Peyer's patch (tissue), 4 donors: ENCODE results near the gene ZNF77. TPM values are rescaled to one million over a fixed set of nuclear protein-coding genes. Genes with fewer than 3 reads are reported as not detected.

Experiments
- DNase-seq, 3 donors: peaks; one replicate each; pipeline ENCODE4 v3.0.0-alpha.2; 2017 to 2019
- H3K27ac ChIP-seq, 4 donors: fragments of 200-600 bp; sonication (generic); one replicate each; pipeline ENCODE4 v1.5.1; 2016 to 2019
- H3K27me3 ChIP-seq, 2 donors: fragments of 200-600 bp; sonication (generic); one replicate each; pipeline ENCODE4 v1.5.1; 2019
- H3K36me3 ChIP-seq, 3 donors: fragments of 200-600 bp; sonication (generic); one replicate each; pipeline ENCODE4 v1.5.1; 2016 to 2019
- H3K4me1 ChIP-seq, 4 donors: fragments of 200-600 bp; sonication (generic); one replicate each; pipeline ENCODE4 v1.5.1; 2016 to 2019
- H3K4me3 ChIP-seq, 4 donors: fragments of 200-600 bp; sonication (generic); 1 replicate in 3 of 4; 2 replicates in 1 of 4; pipeline ENCODE4 v1.5.1; 2016 to 2019; ENCODE audit warnings: mild to moderate bottlenecking in 1 of 4
- H3K9me3 ChIP-seq, 4 donors: fragments of 200-600 bp; sonication (generic); one replicate each; pipeline ENCODE4 v1.5.1; 2016 to 2019; ENCODE audit warnings: mild to moderate bottlenecking in 1 of 4
- CTCF ChIP-seq, 6 experiments: fragments of 450-650 bp in 4 of 6; fragments of 200-600 bp in 2 of 6; sonication (generic) in 1 of 6; IDR thresholded peaks; one replicate each; pipeline ENCODE4 v1.5.1; 2017 to 2019; ENCODE audit warnings: antibody characterized with exemption in 6 of 6, mild to moderate bottlenecking in 3 of 6, moderate library complexity in 1 of 6
- POLR2A ChIP-seq, 2 donors: fragments of 450-650 bp; IDR thresholded peaks; one replicate each; pipeline ENCODE4 v1.5.1; 2017; ENCODE audit warnings: antibody characterized with exemption in 2 of 2, mild to moderate bottlenecking in 2 of 2, moderate library complexity in 2 of 2
- total RNA-seq, 4 donors: library from RNA; depleted of rRNA; stranded (reverse); fragments of >200 nt; gene quantifications; one replicate each; pipeline ENCODE4 v1.1.0, GENCODE V29; 2016

Gene ZNF77
- total RNA-seq, 4 donors from 2014 or later: 3.7 to 7.5 (median 5.6) TPM

DNA sequence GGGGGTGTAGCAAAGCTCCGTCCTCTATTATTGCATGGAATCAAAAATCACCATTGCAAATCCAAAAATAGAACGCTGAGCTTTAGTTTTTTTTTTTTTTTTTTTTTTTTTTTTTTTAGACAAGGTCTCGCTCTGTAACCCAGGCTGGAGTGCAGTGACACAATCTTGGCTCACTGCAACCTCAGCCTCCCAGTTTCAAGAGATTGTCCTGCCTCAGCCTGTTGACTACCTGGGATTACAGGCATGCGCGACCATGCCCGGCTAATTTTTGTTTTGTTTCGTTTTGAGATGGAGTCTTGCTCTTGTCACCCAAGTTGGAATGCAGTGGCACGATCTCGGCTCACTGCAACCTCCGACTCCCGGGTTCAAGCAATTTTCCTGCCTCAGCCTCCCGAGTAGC is 15.3 kb upstream of the ZNF77 start:
- Histone ChIP-seq H3K27ac (no peak overlapping the region), H3K27me3 (no peaks in the 10 kb centered on the region), H3K36me3 (no peaks in the 10 kb centered on the region), H3K9me3 (no peaks in the 10 kb centered on the region), H3K4me3 (no peak overlapping the region), H3K4me1 (peaks cover 0 to 8% (median 0%) of the 10 kb centered on the region in 4 donors)
- DNase-seq: no peak
- TF ChIP-seq POLR2A (IDR thresholded peaks at IDR 0.05) (no peak), CTCF (IDR thresholded peaks at IDR 0.05) (no peak)

- H3K4me1 ChIP-seq: peaks cover 0 to 5% (median 0%) of the 10 kb centered on the region in 4 donors
- no peak overlapping the region for H3K27ac ChIP-seq
- H3K9me3 ChIP-seq: no peaks in the 10 kb centered on the region
- H3K4me3 ChIP-seq: no peak overlapping the region
- no peaks in the 10 kb centered on the region for H3K36me3 ChIP-seq
- TF ChIP-seq POLR2A (IDR thresholded peaks at IDR 0.05) (no peak), CTCF (IDR thresholded peaks at IDR 0.05) (no peak)
- DNase-seq: no peak
- no peaks in the 10 kb centered on the region for H3K27me3 ChIP-seq
Measured at GRCh38 chr19:2957160-2957559, 12.4 kb upstream of the ZNF77 start.

DNA sequence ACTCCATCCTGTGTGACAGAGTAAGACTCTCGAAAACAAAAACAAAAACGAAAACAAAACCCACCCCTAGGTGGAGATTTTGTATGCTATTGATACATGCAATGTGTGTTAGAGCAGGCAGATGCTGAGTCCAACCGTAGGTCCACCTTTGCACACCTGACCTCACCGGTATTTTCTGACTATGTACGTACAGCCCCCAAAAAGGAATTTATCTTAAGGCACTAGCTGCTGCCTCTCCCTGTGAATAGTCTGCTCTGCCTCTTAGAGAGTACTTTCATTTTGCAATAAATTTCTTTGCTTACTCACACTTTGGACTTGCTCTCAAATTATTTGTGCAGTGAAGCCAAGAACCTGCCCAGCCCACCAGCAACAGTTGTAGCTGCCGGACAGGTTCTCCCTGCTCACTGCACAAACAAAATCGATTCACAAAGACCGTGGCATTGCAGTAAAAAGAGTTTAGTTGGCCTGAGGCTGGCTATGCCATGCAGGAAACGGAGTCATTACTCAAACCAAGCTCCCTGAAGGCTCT is 8.2 kb upstream of the ZNF77 start:
- peak in 2 of 3 donors; percentile 58 to 63 for DNase-seq
- H3K4me3 ChIP-seq: peak overlapping the region in 2 of 4 donors; percentile 26 to 30
- H3K36me3 ChIP-seq: no peaks in the 10 kb centered on the region
- TF ChIP-seq POLR2A (IDR thresholded peaks at IDR 0.05) (peak in 1 of 2 donors; percentile 42), CTCF (IDR thresholded peaks at IDR 0.05) (peak in 3 of 6 experiments; percentile 33 to 40 (median 36))
- no peaks in the 10 kb centered on the region for H3K27me3 ChIP-seq
- H3K9me3 ChIP-seq: no peaks in the 10 kb centered on the region
- H3K4me1 ChIP-seq: peaks cover 0 to 9% (median 0%) of the 10 kb centered on the region in 4 donors
- H3K27ac ChIP-seq: peak overlapping the region in 3 of 4 donors; percentile 14 to 79 (median 54)

DNA sequence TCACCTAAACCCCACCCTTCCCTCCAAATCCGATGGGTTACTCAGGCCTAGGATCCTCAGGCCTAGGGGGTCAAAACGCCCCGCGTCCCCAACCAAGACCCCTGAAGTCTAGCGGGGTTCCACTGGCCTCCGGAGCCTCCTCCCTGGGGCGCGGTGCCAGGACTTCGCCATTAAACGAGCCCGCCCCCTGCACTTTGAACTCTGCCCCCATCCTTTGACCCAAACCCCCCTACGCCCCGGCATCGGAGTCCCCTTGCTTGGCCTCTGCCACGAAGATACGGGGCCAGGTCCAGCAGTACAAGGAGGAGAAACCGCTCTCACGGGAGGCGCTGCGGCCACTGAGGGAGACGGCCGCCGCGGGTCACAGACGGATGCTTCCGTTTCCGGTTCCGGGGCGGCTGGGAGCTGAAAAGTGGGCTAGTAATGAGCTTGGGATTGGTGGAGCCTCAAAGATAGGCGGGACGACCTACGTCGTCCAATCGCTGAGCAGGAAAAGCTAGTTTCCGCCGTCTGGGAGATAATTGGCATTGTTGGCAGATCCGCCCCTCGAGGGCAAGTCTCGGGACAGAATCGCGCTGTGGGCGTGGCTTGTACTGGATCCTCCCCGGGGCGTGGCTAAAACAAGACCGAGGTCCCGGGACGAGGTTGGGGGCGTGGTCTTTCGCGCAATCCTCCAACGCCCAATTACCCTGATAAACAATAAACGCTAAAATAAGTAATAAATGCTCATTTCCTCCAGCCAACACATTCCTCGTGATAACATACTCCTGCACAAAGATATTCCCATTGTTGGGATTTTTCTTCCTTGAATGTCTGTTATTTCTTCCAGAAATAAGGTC is 5.7 kb upstream of the ZNF77 start:
- Histone ChIP-seq H3K4me1 (peaks cover 0 to 9% (median 1%) of the 10 kb centered on the region in 4 donors), H3K9me3 (no peaks in the 10 kb centered on the region), H3K27ac (peak overlapping the region; percentile 95 to 96 (median 96)), H3K36me3 (no peaks in the 10 kb centered on the region), H3K4me3 (peak overlapping the region; percentile 71 to 88 (median 84)), H3K27me3 (no peaks in the 10 kb centered on the region)
- TF ChIP-seq CTCF (IDR thresholded peaks at IDR 0.05) (no peak), POLR2A (IDR thresholded peaks at IDR 0.05) (peak; percentile 93 to 97)
- peak; percentile 100 for DNase-seq

GRCh38 chr19:2949939-2950285 is 5.1 kb upstream of the ZNF77 start:
- H3K27me3 ChIP-seq: no peaks in the 10 kb centered on the region
- H3K36me3 ChIP-seq: no peaks in the 10 kb centered on the region
- H3K4me1 ChIP-seq: peaks cover 0 to 9% (median 2%) of the 10 kb centered on the region in 4 donors
- peak in 1 of 3 donors; percentile 59 for DNase-seq
- TF ChIP-seq CTCF (IDR thresholded peaks at IDR 0.05) (no peak), POLR2A (IDR thresholded peaks at IDR 0.05) (no peak)
- no peaks in the 10 kb centered on the region for H3K9me3 ChIP-seq
- peak overlapping the region; percentile 95 to 96 (median 96) for H3K27ac ChIP-seq
- peak overlapping the region; percentile 71 to 88 (median 84) for H3K4me3 ChIP-seq
